ENCODE results near the gene PRIMA1. TPM values are rescaled to one million over a fixed set of nuclear protein-coding genes. Genes with fewer than 3 reads are reported as not detected.

The PRIMA1 gene
- total RNA-seq, 1 donor from 2014 or later = 4.0 TPM

- no peaks in the 10 kb centered on the region for H3K36me3 Mint-ChIP-seq (ENCODE audit: insufficient read depth)
- no peak for DNase-seq (ENCODE audit: low spot score, unreplicated experiment)
- no peaks in the 10 kb centered on the region for H3K27me3 Mint-ChIP-seq
- no peaks in the 10 kb centered on the region for H3K9me3 Mint-ChIP-seq (ENCODE audit: low read depth)
- no peak overlapping the region for H3K27ac Mint-ChIP-seq
- H3K4me1 Mint-ChIP-seq (ENCODE audit: low read depth) = peaks cover 12% of the 10 kb centered on the region
- H3K4me3 Mint-ChIP-seq (ENCODE audit: low read depth) = no peak overlapping the region
- no peak for TF ChIP-seq CTCF (IDR thresholded peaks at IDR 0.05; ENCODE audit: unreplicated experiment)
Observed at GRCh38 chr14:93753647-93754046, 34.6 kb downstream of the PRIMA1 start.

- no peak overlapping the region for H3K4me3 Mint-ChIP-seq (ENCODE audit: low read depth)
- H3K27me3 Mint-ChIP-seq = no peaks in the 10 kb centered on the region
- no peak overlapping the region for H3K27ac Mint-ChIP-seq
- TF ChIP-seq CTCF (IDR thresholded peaks at IDR 0.05; ENCODE audit: unreplicated experiment) = no peak
- no peak for DNase-seq (ENCODE audit: low spot score, unreplicated experiment)
- peaks cover 15% of the 10 kb centered on the region for H3K4me1 Mint-ChIP-seq (ENCODE audit: low read depth)
- no peaks in the 10 kb centered on the region for H3K9me3 Mint-ChIP-seq (ENCODE audit: low read depth)
- no peaks in the 10 kb centered on the region for H3K36me3 Mint-ChIP-seq (ENCODE audit: insufficient read depth)
Observed at GRCh38 chr14:93752980-93753561, 35.2 kb downstream of the PRIMA1 start.

- H3K27me3 Mint-ChIP-seq = no peaks in the 10 kb centered on the region
- no peak for DNase-seq (ENCODE audit: low spot score, unreplicated experiment)
- H3K27ac Mint-ChIP-seq = peak overlapping the region; percentile 73
- TF ChIP-seq CTCF (IDR thresholded peaks at IDR 0.05; ENCODE audit: unreplicated experiment) = no peak
- peaks cover 25% of the 10 kb centered on the region for H3K4me1 Mint-ChIP-seq (ENCODE audit: low read depth)
- H3K9me3 Mint-ChIP-seq (ENCODE audit: low read depth) = no peaks in the 10 kb centered on the region
- no peak overlapping the region for H3K4me3 Mint-ChIP-seq (ENCODE audit: low read depth)
- no peaks in the 10 kb centered on the region for H3K36me3 Mint-ChIP-seq (ENCODE audit: insufficient read depth)
Observed at GRCh38 chr14:93751946-93752655, 36.2 kb downstream of the PRIMA1 start.

- Mint-ChIP-seq H3K27me3 (peaks cover 6% of the 10 kb centered on the region), H3K4me3 (ENCODE audit: low read depth) (no peak overlapping the region), H3K9me3 (ENCODE audit: low read depth) (no peaks in the 10 kb centered on the region), H3K4me1 (ENCODE audit: low read depth) (peaks cover 41% of the 10 kb centered on the region), H3K27ac (no peak overlapping the region), H3K36me3 (ENCODE audit: insufficient read depth) (no peaks in the 10 kb centered on the region)
- no peak for DNase-seq (ENCODE audit: low spot score, unreplicated experiment)
- no peak for TF ChIP-seq CTCF (IDR thresholded peaks at IDR 0.05; ENCODE audit: unreplicated experiment)
Observed at GRCh38 chr14:93749076-93749420, 39.2 kb downstream of the PRIMA1 start.

GRCh38 chr14:93748208-93749075 is 39.8 kb downstream of the PRIMA1 start:
- DNase-seq (ENCODE audit: low spot score, unreplicated experiment) = no peak
- Mint-ChIP-seq H3K27ac (no peak overlapping the region), H3K27me3 (peaks cover 6% of the 10 kb centered on the region), H3K4me1 (ENCODE audit: low read depth) (peaks cover 41% of the 10 kb centered on the region), H3K9me3 (ENCODE audit: low read depth) (no peaks in the 10 kb centered on the region), H3K4me3 (ENCODE audit: low read depth) (no peak overlapping the region), H3K36me3 (ENCODE audit: insufficient read depth) (no peaks in the 10 kb centered on the region)
- no peak for TF ChIP-seq CTCF (IDR thresholded peaks at IDR 0.05; ENCODE audit: unreplicated experiment)

All from progenitor cell of endocrine pancreas (in vitro differentiated cells).